ENCODE data around the gene RAD18. TPM values are rescaled to one million over a fixed set of nuclear protein-coding genes. Genes with fewer than 3 reads are reported as not detected.

RAD18 gene
- total and polyA plus RNA-seq, 9 donors: 2.9 to 9.2 (median 7.8) TPM

GRCh38 chr3:8888301-8888915 is 74.9 kb downstream of the RAD18 start:
- WGBS, 3 donors: 33 to 52% (median 33%) methylated on average over 6 of the region's 6 CpGs
- Histone ChIP-seq H3K9me3 (no peaks in the 10 kb centered on the region), H3K36me3 (no peaks in the 10 kb centered on the region), H3K4me3 (no peak overlapping the region), H3K27me3 (no peaks in the 10 kb centered on the region), H3K27ac (no peak overlapping the region), H3K4me1 (ENCODE audit: insufficient read depth) (peaks cover 4% of the 10 kb centered on the region)
- no peak for TF ChIP-seq EP300 (IDR thresholded peaks at IDR 0.05)
- TF ChIP-seq POLR2A (IDR thresholded peaks at IDR 0.05): no peak
- TF ChIP-seq CTCF (IDR thresholded peaks at IDR 0.05): no peak
- intact Hi-C loops (cut with DNase I): no loop called here
- no peak for DNase-seq

DNA sequence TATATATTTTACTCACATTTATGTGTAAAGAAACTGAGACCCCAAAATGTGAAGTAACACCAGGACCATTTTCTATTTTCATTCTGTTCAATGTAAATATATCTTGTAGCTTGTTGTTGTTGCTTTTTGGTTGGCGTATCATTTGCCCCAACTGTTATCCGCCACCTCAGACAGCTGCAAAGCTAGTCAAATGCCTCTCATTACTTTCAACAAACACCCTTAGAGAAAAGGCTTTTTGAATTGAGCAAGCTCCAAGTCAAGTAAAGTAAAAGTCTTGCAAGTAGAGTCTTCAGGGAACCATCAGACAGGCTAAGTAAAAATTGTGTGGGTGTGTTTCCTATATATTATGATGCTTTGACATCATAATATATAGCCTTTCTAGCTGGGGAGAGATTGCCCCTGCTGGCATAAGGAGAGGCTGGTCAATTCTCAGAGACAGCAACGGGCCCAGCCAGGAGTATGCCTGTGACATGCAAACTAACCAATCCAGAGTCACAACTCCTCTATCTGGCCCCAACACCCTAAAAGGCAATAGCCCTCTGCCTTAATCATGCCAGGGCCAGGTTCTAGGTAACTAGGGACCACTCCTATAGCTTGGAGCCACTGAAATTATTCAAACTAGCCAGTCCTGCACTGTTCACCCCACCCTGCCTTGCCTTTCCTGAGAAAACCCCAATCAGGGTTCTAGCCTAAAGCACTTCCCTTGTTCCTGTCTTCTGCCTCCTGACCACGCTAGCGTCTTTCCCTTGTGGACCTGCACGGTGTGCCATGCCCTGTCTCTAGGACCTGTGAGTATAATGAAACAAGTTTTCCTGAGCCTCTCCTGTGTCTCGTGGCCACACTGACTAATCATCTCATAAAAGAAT is 75.6 kb downstream of the RAD18 start:
- Histone ChIP-seq H3K4me3 (no peak overlapping the region), H3K9me3 (no peaks in the 10 kb centered on the region), H3K4me1 (ENCODE audit: insufficient read depth) (peaks cover 4% of the 10 kb centered on the region), H3K27ac (no peak overlapping the region), H3K27me3 (no peaks in the 10 kb centered on the region), H3K36me3 (no peaks in the 10 kb centered on the region)
- no peak for DNase-seq
- WGBS, 3 donors: 57 to 77% (median 61%) methylated on average over 7 of the region's 7 CpGs
- intact Hi-C loops (cut with DNase I): no loop called here
- TF ChIP-seq CTCF (IDR thresholded peaks at IDR 0.05): no peak
- TF ChIP-seq EP300 (IDR thresholded peaks at IDR 0.05): no peak
- TF ChIP-seq POLR2A (IDR thresholded peaks at IDR 0.05): no peak

DNA sequence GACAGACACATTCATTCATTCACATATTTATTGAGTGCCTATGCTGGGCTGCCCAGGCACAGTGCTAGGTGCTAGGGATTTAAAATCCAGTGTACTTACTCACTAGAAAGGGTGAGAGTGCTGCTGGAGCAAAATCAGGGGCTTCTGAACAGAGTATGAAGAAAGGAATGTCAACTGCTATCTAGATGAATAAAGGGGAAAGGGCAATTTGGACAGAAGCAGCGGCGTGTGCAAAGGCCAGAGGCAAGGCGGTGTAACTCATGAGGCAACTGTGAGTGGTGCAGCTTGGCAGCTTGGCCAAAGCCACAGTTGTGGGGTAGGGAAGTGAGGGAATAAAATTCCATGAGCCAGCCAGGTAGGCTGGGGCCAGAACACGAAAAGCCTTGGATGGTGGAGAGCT is 76.7 kb downstream of the RAD18 start:
- Histone ChIP-seq H3K27me3 (no peaks in the 10 kb centered on the region), H3K4me3 (no peak overlapping the region), H3K27ac (no peak overlapping the region), H3K4me1 (ENCODE audit: insufficient read depth) (peaks cover 4% of the 10 kb centered on the region), H3K9me3 (no peaks in the 10 kb centered on the region), H3K36me3 (no peaks in the 10 kb centered on the region)
- intact Hi-C loops (cut with DNase I): no loop called here
- 51 to 70% (median 61%) methylated on average over 4 of the region's 4 CpGs for WGBS, 3 donors
- DNase-seq: no peak
- TF ChIP-seq POLR2A (IDR thresholded peaks at IDR 0.05) (no peak), CTCF (IDR thresholded peaks at IDR 0.05) (no peak), EP300 (IDR thresholded peaks at IDR 0.05) (no peak)

GRCh38 chr3:8885536-8886316 is 77.5 kb downstream of the RAD18 start:
- H3K4me1 ChIP-seq (ENCODE audit: insufficient read depth): peaks cover 4% of the 10 kb centered on the region
- no peaks in the 10 kb centered on the region for H3K36me3 ChIP-seq
- intact Hi-C loops (cut with DNase I): no loop called here
- no peak for TF ChIP-seq POLR2A (IDR thresholded peaks at IDR 0.05)
- no peak for TF ChIP-seq EP300 (IDR thresholded peaks at IDR 0.05)
- no peak for TF ChIP-seq CTCF (IDR thresholded peaks at IDR 0.05)
- no peak overlapping the region for H3K4me3 ChIP-seq
- H3K9me3 ChIP-seq: no peaks in the 10 kb centered on the region
- no peaks in the 10 kb centered on the region for H3K27me3 ChIP-seq
- H3K27ac ChIP-seq: no peak overlapping the region
- DNase-seq: no peak

All from ovary (tissue), 9 donors.